HepG2 (cell line): ENCODE measurements around the gene LRRC19. TPM values are rescaled to one million over a fixed set of nuclear protein-coding genes. Genes with fewer than 3 reads are reported as not detected.

Experiments used
- ATRX ChIP-seq: sonication (generic); formaldehyde crosslinking; IDR thresholded peaks from 2 replicates; pipeline ENCODE4 v1.4.0; 2020; ENCODE audit warnings: missing genetic modification reagents, borderline replicate concordance
- EED ChIP-seq: sonication (generic); formaldehyde crosslinking; IDR thresholded peaks from 2 replicates; pipeline ENCODE4 v1.5.0; 2020; ENCODE audit warnings: mild to moderate bottlenecking, missing genetic modification reagents
- GFI1 ChIP-seq: sonication (generic); formaldehyde crosslinking; IDR thresholded peaks from 2 replicates; pipeline ENCODE4 v1.5.0; 2020; ENCODE audit warnings: missing genetic modification reagents, mild to moderate bottlenecking, borderline replicate concordance
- HNF4G ChIP-seq, 2 experiments: sonication (generic) in 1 of 2; formaldehyde crosslinking in 1 of 2; IDR thresholded peaks; 2 replicates each; pipeline versions ENCODE4 v1.4.0 to v1.6.1; 2011 to 2020; ENCODE audit warnings: borderline replicate concordance in 2 of 2, low read depth in 2 of 2, mild to moderate bottlenecking in 2 of 2, low read length in 1 of 2, missing genetic modification reagents in 1 of 2, moderate library complexity in 1 of 2
- SMAD1 ChIP-seq: sonication (generic); formaldehyde crosslinking; IDR thresholded peaks from 2 replicates; pipeline ENCODE4 v1.4.0; 2020; ENCODE audit warnings: missing genetic modification reagents, low read depth, mild to moderate bottlenecking, borderline replicate concordance
- SMAD3 ChIP-seq: sonication (generic); formaldehyde crosslinking; IDR thresholded peaks from 2 replicates; pipeline ENCODE4 v1.4.0; 2020; ENCODE audit warnings: missing genetic modification reagents
- SYNCRIP ChIP-seq: fragments of 200-400 bp; formaldehyde crosslinking; IDR thresholded peaks from 2 replicates; pipeline ENCODE4 v1.6.1; 2018; ENCODE audit warnings: mild to moderate bottlenecking, low read depth, low read length; ENCODE audit not compliant: insufficient read depth
- ZBTB1 ChIP-seq: sonication (generic); formaldehyde crosslinking; IDR thresholded peaks from 2 replicates; pipeline ENCODE4 v1.4.0; 2020; ENCODE audit warnings: missing genetic modification reagents, borderline replicate concordance
- ZBTB8A ChIP-seq: sonication (generic); formaldehyde crosslinking; IDR thresholded peaks from 2 replicates; pipeline ENCODE4 v1.4.0; 2020; ENCODE audit warnings: mild to moderate bottlenecking, low read depth, missing genetic modification reagents, borderline replicate concordance
- ZNF160 ChIP-seq: sonication (generic); formaldehyde crosslinking; IDR thresholded peaks from 2 replicates; pipeline ENCODE4 v1.8.0; 2022; ENCODE audit warnings: mild to moderate bottlenecking, inconsistent platforms, missing genetic modification reagents
- ZNF577 ChIP-seq: sonication (generic); formaldehyde crosslinking; IDR thresholded peaks from 2 replicates; pipeline ENCODE4 v1.4.0; 2020; ENCODE audit warnings: mild to moderate bottlenecking, low read depth, missing genetic modification reagents, borderline replicate concordance
- ZNF615 ChIP-seq: sonication (generic); formaldehyde crosslinking; IDR thresholded peaks from 2 replicates; pipeline ENCODE4 v1.5.0; 2020; ENCODE audit warnings: mild to moderate bottlenecking, missing genetic modification reagents, borderline replicate concordance
- ZNF841 ChIP-seq: sonication (generic); formaldehyde crosslinking; IDR thresholded peaks from 2 replicates; pipeline ENCODE4 v1.8.1; 2023; ENCODE audit warnings: missing genetic modification reagents, borderline replicate concordance
- polyA plus RNA-seq, 8 experiments: library from polyadenylated mRNA; depleted of rRNA in 3 of 8; stranded (reverse) in 7 of 8; unstranded in 1 of 8; fragments of >200 nt; fragmentation: Illumina TruSeq in 4 of 8; extraction: Trizol in 4 of 8; gene quantifications; 2 replicates each; pipeline versions ENCODE4 v1.2.1 to v1.2.3, GENCODE V29; 2011 to 2016; ENCODE audit warnings: low read depth in 4 of 8, missing spikeins in 1 of 8, mixed read lengths in 1 of 8; ENCODE audit not compliant: insufficient read depth in 1 of 8
- total RNA-seq, 5 experiments: library from RNA; depleted of rRNA; stranded (reverse); fragments of >200 nt; fragmentation: Illumina TruSeq; extraction: Trizol; gene quantifications; 2 replicates each; pipeline ENCODE4 v1.2.3, GENCODE V29; 2016; ENCODE audit warnings: low read depth in 1 of 5
- TF ChIP-seq, protein P1 (sequence below): sonication (generic); formaldehyde crosslinking; IDR thresholded peaks from 2 replicates; pipeline ENCODE4 v1.4.0; 2020; ENCODE audit warnings: mild to moderate bottlenecking, low read depth, missing genetic modification reagents
- TF ChIP-seq, protein P2 (sequence below): sonication (generic); formaldehyde crosslinking; IDR thresholded peaks from 2 replicates; pipeline ENCODE4 v1.4.0; 2020; ENCODE audit warnings: low read depth, missing genetic modification reagents
- TF ChIP-seq, protein P3 (sequence below): sonication (generic); formaldehyde crosslinking; conservative IDR thresholded peaks from 2 replicates; pipeline ENCODE4 v1.4.0; 2020; ENCODE audit warnings: missing genetic modification reagents
- TF ChIP-seq, protein P4 (sequence below): sonication (generic); formaldehyde crosslinking; IDR thresholded peaks from 2 replicates; pipeline ENCODE4 v1.5.0; 2020; ENCODE audit warnings: missing genetic modification reagents, mild to moderate bottlenecking, borderline replicate concordance
- TF ChIP-seq, protein P5 (sequence below): conservative IDR thresholded peaks from 2 replicates; pipeline ENCODE4 v1.6.1; 2018; ENCODE audit warnings: missing genetic modification reagents

Gene LRRC19
- total and polyA plus RNA-seq, 2 of the 13 experiments (the other 11 are each of a cell fraction or from before 2014, with no cell fraction given), result not detected

DNA sequence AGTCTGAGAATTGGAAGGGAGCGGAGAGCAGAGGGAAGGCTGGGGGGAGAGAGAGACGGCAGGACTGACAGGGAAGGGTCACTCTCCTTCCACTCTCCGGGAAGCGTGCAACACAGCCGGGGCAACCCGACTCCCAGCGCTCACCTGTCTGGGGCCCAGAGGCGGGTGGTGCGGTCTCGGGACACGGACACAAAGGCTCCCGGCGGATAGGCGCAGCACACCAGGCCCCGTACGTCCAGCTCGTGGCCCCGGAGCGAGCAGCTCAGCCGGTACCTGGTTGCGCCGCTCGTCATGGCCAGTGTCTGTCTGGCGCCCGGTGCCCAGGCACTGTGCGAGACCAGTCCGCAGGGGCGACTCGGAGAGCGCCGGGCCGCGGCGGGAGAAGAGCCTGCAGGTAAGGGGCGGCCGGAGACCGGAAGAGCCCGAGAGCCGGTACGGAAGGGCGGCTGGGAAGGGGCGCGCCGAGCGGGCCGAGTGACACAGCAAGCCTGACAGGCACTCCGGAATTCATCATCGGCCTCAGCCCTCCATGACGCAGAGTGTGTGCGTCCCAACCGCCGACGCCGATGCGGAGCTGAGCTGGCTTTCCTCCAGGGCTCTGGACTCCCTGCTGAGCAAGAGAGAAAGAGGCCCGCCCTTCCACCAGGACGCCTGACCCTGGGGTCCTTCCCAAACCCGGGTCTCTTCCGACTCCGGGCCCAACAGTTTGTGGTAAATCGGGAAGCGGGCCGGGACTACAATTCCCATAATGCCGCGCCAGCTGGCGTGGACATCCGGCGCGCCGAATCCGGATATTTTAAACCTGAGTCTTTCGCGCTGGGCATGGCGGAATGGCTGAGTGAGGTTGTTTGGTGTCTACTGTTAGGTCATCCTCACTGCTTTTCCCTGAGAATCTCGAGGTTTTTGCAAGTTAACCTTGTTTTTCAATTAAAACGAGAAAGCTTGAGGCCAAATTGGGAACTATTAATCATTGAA lies 58.4 kb downstream of the LRRC19 start, which contains the start of gene PLAA (continued):
- no peak for TF ChIP-seq ZNF841 (CRISPR knock-in tag)
- no peak for TF ChIP-seq ZBTB1 (CRISPR knock-in tag)
- TF ChIP-seq, protein P1, sequence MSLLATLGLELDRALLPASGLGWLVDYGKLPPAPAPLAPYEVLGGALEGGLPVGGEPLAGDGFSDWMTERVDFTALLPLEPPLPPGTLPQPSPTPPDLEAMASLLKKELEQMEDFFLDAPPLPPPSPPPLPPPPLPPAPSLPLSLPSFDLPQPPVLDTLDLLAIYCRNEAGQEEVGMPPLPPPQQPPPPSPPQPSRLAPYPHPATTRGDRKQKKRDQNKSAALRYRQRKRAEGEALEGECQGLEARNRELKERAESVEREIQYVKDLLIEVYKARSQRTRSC, result no peak
- TF ChIP-seq SMAD3 (CRISPR knock-in tag), result peak; percentile 63
- TF ChIP-seq ATRX, result no peak
- peak; percentile 91; the same call in 1 of the 2 replicates for TF ChIP-seq SMAD1 (CRISPR knock-in tag)
- 0 out of 2 replicates have a peak, but pooled peaks have one; percentile 65 for TF ChIP-seq EED (CRISPR knock-in tag)
- 0 out of 2 replicates have a peak, but pooled peaks have one; percentile 39 for TF ChIP-seq ZNF577 (CRISPR knock-in tag)
- TF ChIP-seq, protein P2, sequence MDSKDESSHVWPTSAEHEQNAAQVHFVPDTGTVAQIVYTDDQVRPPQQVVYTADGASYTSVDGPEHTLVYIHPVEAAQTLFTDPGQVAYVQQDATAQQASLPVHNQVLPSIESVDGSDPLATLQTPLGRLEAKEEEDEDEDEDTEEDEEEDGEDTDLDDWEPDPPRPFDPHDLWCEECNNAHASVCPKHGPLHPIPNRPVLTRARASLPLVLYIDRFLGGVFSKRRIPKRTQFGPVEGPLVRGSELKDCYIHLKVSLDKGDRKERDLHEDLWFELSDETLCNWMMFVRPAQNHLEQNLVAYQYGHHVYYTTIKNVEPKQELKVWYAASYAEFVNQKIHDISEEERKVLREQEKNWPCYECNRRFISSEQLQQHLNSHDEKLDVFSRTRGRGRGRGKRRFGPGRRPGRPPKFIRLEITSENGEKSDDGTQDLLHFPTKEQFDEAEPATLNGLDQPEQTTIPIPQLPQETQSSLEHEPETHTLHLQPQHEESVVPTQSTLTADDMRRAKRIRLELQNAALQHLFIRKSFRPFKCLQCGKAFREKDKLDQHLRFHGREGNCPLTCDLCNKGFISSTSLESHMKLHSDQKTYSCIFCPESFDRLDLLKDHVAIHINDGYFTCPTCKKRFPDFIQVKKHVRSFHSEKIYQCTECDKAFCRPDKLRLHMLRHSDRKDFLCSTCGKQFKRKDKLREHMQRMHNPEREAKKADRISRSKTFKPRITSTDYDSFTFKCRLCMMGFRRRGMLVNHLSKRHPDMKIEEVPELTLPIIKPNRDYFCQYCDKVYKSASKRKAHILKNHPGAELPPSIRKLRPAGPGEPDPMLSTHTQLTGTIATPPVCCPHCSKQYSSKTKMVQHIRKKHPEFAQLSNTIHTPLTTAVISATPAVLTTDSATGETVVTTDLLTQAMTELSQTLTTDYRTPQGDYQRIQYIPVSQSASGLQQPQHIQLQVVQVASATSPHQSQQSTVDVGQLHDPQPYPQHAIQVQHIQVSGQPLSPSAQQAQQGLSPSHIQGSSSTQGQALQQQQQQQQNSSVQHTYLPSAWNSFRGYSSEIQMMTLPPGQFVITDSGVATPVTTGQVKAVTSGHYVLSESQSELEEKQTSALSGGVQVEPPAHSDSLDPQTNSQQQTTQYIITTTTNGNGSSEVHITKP, result no peak
- no peak; the same call in 1 of the 2 replicates for TF ChIP-seq ZNF615 (CRISPR knock-in tag)
- no peak; the same call in 1 of the 2 replicates for TF ChIP-seq ZBTB8A (CRISPR knock-in tag)
- no peak for TF ChIP-seq ZNF160 (CRISPR knock-in tag)
- 0 out of 2 replicates have a peak, but pooled peaks have one; percentile 17 for TF ChIP-seq GFI1 (CRISPR knock-in tag)
- no peak for TF ChIP-seq SYNCRIP
- TF ChIP-seq, protein P3, sequence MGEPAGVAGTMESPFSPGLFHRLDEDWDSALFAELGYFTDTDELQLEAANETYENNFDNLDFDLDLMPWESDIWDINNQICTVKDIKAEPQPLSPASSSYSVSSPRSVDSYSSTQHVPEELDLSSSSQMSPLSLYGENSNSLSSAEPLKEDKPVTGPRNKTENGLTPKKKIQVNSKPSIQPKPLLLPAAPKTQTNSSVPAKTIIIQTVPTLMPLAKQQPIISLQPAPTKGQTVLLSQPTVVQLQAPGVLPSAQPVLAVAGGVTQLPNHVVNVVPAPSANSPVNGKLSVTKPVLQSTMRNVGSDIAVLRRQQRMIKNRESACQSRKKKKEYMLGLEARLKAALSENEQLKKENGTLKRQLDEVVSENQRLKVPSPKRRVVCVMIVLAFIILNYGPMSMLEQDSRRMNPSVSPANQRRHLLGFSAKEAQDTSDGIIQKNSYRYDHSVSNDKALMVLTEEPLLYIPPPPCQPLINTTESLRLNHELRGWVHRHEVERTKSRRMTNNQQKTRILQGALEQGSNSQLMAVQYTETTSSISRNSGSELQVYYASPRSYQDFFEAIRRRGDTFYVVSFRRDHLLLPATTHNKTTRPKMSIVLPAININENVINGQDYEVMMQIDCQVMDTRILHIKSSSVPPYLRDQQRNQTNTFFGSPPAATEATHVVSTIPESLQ, result no peak
- no peak for TF ChIP-seq HNF4G (IDR thresholded peaks at IDR 0.05; ENCODE audit: borderline replicate concordance, low read depth, low read length)
- no peak for TF ChIP-seq HNF4G (CRISPR knock-in tag; IDR thresholded peaks at IDR 0.05; ENCODE audit: borderline replicate concordance, low read depth)
- TF ChIP-seq, protein P4, sequence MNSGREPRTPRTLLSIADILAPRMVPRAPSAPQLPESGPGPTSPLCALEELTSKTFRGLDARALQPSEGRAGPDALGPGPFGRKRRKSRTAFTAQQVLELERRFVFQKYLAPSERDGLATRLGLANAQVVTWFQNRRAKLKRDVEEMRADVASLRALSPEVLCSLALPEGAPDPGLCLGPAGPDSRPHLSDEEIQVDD (CRISPR knock-in tag), result no peak
- TF ChIP-seq, protein P5, sequence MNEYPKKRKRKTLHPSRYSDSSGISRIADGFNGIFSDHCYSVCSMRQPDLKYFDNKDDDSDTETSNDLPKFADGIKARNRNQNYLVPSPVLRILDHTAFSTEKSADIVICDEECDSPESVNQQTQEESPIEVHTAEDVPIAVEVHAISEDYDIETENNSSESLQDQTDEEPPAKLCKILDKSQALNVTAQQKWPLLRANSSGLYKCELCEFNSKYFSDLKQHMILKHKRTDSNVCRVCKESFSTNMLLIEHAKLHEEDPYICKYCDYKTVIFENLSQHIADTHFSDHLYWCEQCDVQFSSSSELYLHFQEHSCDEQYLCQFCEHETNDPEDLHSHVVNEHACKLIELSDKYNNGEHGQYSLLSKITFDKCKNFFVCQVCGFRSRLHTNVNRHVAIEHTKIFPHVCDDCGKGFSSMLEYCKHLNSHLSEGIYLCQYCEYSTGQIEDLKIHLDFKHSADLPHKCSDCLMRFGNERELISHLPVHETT (CRISPR knock-in tag), result peak; percentile 82
